ENCODE results near the gene FAH. TPM values are rescaled to one million over a fixed set of nuclear protein-coding genes. Genes with fewer than 3 reads are reported as not detected.

The FAH gene
- total and polyA plus RNA-seq, 2 experiments from 2014 or later = 24.9 to 28.8 TPM

DNA sequence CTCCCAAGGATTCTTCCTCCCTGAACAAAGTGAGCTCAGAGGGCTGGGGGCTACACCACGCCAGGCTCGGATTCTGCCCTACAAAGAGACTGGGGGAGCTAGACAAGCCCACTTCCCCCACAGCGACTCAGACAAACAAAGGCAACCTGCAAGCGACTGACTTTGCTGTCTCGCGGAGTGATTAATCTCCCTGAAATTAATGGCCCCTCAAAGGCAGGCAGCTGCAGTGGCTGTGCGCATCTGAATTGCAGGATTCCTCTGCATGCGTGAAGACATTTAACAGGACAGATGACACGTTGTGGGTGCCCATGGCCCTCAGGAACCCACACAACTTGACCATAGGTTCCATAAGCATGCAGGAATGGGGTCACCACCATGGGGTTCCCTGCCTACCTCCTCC lies 80.8 kb downstream of the FAH start:
- in situ Hi-C loops (cut with MboI) = no loop called here
- Histone ChIP-seq H3K36me3 (ENCODE audit: low read depth) (no peaks in the 10 kb centered on the region), H3K79me2 (ENCODE audit: insufficient read depth) (no peaks in the 10 kb centered on the region), H3F3A (ENCODE audit: insufficient read depth) (no peaks in the 10 kb centered on the region), H3K4me2 (ENCODE audit: unreplicated experiment) (no peak overlapping the region), H4K20me1 (ENCODE audit: insufficient read depth) (no peaks in the 10 kb centered on the region), H3K27me3 (replicated peaks; ENCODE audit: insufficient read depth) (peaks cover 6% of the 10 kb centered on the region; the same call in 1 of the 2 replicates), H3K9me3 (ENCODE audit: low read depth) (no peaks in the 10 kb centered on the region), H3K9ac (no peak overlapping the region), H3K4me1 (ENCODE audit: insufficient read depth) (no peaks in the 10 kb centered on the region), H3K9me2 (ENCODE audit: insufficient read depth) (no peaks in the 10 kb centered on the region), H3K4me3 (no peak overlapping the region), H3K27ac (no peak overlapping the region), H2AFZ (no peak overlapping the region)
- DNase-seq = no peak
- 44 to 47% methylated on average over 9 of the region's 9 CpGs for WGBS, 2 experiments (ENCODE audit: low coverage in 1 of 2, low lambda C conversion rate in 2 of 2, missing lambda C conversion rate in 2 of 2)
- TF ChIP-seq EZH2 (IDR thresholded peaks at IDR 0.05; ENCODE audit: insufficient read depth, poor library complexity, severe bottlenecking) = no peak
- no peak for TF ChIP-seq EZH2phosphoT487 (IDR thresholded peaks at IDR 0.05; ENCODE audit: insufficient read depth, low read depth)

DNA sequence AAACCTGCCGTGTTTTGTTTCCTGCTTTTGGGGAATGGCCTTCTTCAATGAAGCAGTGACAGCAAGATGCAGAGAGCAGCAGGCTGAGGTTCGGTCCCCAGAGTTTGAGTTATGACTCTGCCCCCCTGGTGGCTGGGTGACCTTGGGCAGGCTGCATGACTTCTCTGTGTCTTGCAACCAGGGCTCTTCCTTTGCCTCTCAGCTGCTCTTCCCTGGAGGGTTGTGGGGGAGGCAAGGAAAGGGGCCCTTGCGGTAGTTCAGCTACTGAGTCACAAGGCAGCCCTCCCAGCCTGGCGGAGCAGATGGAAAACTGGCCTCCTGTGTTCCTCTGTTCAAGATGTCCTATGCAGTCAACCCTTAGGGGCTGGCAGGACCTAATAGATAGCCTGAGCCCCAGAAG lies 82.1 kb downstream of the FAH start:
- no peaks in the 10 kb centered on the region for H3K4me1 ChIP-seq (ENCODE audit: insufficient read depth)
- no peaks in the 10 kb centered on the region for H3K9me3 ChIP-seq (ENCODE audit: low read depth)
- H3K9ac ChIP-seq = no peak overlapping the region
- H3K9me2 ChIP-seq (ENCODE audit: insufficient read depth) = no peaks in the 10 kb centered on the region
- 50 to 60% methylated on average over 4 of the region's 4 CpGs for WGBS, 2 experiments (ENCODE audit: low coverage in 1 of 2, low lambda C conversion rate in 2 of 2, missing lambda C conversion rate in 2 of 2)
- no peaks in the 10 kb centered on the region for H4K20me1 ChIP-seq (ENCODE audit: insufficient read depth)
- no peak overlapping the region for H3K4me3 ChIP-seq
- no peaks in the 10 kb centered on the region for H3K36me3 ChIP-seq (ENCODE audit: low read depth)
- H3K79me2 ChIP-seq (ENCODE audit: insufficient read depth) = no peaks in the 10 kb centered on the region
- peak; percentile 59 for DNase-seq
- no peak for TF ChIP-seq EZH2 (IDR thresholded peaks at IDR 0.05; ENCODE audit: insufficient read depth, poor library complexity, severe bottlenecking)
- no peak for TF ChIP-seq EZH2phosphoT487 (IDR thresholded peaks at IDR 0.05; ENCODE audit: insufficient read depth, low read depth)
- H3F3A ChIP-seq (ENCODE audit: insufficient read depth) = no peaks in the 10 kb centered on the region
- no peak overlapping the region for H3K27ac ChIP-seq
- in situ Hi-C loops (cut with MboI) = no loop called here
- H3K27me3 ChIP-seq (replicated peaks; ENCODE audit: insufficient read depth) = peaks cover 6% of the 10 kb centered on the region
- H2AFZ ChIP-seq = no peak overlapping the region
- H3K4me2 ChIP-seq (ENCODE audit: unreplicated experiment) = no peak overlapping the region

Other genes starting within 250 kb of the FAH start
- gene BCL2A1, start 181.8 kb upstream of the FAH start, total RNA-seq (2014; rRNA removed; shearing (Covaris generic)) = 1.6 TPM in 1 of 2 replicates, not detected in the other
- 1.0 and 1.2 TPM in 2 replicates for gene BCL2A1, start 181.8 kb upstream of the FAH start, polyA plus RNA-seq (2016; fragmentation: Nextera tagmentation; extraction: Ambion mirVana)
- 101 and 130 TPM in 2 replicates for gene ZFAND6, start 93.3 kb upstream of the FAH start, total RNA-seq (2014; rRNA removed; shearing (Covaris generic))
- gene ZFAND6, start 93.3 kb upstream of the FAH start, polyA plus RNA-seq (2016; fragmentation: Nextera tagmentation; extraction: Ambion mirVana) = 102 and 104 TPM in 2 replicates
- gene CTXND1, start 99.2 kb downstream of the FAH start, total RNA-seq (2014; rRNA removed; shearing (Covaris generic)) = not detected in 2 replicates
- gene CTXND1, start 99.2 kb downstream of the FAH start, polyA plus RNA-seq (2016; fragmentation: Nextera tagmentation; extraction: Ambion mirVana) = not detected in 2 replicates